NCI-H2107 treated with DMSO at 0.1 percent for 48 hours (cell line): ENCODE measurements around the gene NUDCD3.

Experiments used
- DNase-seq: peaks from one replicate; lab custom pipeline; 2025; ENCODE audit not compliant: unreplicated experiment; lab: John Stamatoyannopoulos, UW

The NUDCD3 gene

DNA sequence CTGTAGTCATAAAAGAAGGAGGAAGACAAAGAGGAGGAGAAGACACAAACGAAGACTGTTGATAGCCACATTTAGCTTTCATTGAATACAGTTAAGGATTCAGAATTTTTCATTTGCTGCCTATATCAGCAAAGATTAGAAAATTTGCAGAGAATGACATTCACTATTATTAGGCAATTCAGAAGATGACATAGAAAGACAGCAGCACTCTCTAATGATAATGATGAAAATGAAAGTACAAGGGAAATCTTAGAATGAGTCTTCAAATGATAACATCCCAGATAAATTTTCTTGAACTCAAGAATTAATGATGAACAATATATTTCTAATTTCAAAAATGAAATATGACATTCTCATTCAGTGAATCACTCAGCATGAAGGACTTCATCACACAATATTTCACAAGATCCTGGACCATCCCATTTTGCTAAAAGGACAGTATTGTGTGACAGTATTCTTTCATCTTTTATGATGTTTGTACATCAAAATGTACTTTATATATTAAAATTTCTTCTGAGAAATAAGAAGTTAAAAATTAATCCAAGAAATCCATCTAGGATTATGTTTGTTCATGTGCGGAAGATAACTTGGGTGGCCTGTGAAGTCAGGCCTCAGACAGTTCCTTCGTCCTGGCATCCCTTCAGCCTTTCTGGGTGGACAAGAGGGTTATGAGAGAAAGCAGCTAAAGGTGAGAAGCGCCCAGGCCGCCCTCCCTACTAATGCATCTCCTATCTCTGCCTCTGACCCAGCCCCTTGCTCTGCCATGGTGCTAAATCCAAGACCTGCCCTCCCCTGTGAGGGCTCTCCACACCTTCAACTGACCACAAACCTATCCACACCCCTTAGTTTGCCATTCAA, 117.7 kb downstream of the NUDCD3 start:
- no peak for DNase-seq

DNA sequence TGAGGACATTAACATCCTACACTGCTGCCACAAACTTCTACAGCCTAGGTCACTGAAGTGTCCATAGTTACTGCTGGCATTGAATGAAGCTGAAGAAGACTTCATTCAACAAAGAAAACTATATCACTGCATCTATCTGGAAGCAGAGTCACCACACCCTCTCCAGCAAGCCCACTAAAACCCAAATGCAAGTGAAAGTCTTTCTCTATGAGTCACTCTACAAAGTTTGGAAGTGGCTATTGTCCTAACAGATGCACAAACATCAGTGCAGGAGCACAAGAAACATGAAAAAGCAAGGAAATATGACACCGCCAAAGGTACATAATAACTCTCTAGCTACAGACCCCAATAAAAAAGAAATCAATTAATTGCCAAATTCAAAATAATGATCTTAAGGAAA, 121.6 kb downstream of the NUDCD3 start:
- DNase-seq, result no peak

DNA sequence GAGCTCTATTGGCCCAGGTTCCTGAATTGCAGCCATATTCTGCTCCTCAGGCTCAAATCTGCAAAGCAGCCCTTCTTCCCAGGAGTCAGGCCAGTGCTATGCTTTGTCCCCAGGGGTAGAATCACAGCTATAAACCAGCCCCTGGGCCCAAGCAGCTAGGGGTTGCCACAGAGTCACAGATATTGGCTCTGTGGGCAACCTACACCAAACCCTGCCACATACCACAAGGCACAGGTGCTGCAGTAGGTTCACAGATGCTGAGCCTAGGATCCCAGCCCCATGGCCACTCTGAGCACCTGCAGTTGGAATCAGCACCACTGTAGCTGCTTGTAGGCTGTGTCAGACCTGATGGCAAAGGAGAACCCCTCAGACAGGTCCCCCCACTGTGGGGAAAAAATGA, 122.0 kb downstream of the NUDCD3 start:
- no peak for DNase-seq

DNA sequence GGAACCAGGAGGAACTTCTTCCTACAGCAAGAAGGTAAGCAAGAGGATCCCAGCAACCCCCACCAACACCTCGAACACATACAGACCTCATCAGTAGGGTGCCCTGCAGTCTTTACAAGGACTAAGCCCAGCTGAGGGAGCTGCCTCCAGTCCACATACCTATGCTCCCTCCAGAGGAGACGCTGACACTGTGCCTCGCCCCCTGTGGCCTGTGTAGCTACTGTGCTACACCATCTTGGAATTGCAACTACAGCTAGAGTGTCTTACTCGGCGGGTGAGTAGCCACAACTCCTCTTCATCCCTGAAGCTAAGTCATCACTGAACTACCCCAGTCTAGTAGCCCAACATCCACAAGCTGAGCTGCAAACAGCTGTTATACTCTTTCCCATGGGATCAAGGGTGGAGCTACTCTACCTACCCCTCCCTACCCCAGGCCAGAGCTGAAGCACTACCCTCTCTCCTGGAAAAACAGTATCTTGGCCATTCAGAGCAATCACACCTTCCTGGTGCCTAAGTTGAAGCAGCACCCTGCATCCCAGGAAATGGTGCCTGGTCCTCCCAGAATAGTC, 122.9 kb downstream of the NUDCD3 start:
- no peak for DNase-seq

DNA sequence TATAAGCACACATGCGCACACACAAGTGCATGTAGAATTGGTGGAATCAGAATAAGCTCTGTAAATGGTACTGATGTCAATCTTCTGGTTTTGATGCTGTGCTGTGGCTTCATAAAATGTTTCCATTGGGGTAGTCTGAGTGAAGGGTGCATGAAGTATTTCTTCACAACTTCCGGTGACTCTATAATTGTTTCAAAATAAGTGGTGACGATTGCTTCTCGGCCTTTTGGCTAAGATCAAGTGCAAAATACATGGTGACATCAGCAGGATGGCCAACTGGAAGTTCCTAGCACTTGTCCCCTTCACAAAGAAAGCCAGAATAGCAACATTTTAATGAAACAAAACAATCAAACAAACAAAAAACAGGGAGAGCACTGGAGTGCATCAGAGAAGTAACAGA, 123.5 kb downstream of the NUDCD3 start:
- no peak for DNase-seq

DNA sequence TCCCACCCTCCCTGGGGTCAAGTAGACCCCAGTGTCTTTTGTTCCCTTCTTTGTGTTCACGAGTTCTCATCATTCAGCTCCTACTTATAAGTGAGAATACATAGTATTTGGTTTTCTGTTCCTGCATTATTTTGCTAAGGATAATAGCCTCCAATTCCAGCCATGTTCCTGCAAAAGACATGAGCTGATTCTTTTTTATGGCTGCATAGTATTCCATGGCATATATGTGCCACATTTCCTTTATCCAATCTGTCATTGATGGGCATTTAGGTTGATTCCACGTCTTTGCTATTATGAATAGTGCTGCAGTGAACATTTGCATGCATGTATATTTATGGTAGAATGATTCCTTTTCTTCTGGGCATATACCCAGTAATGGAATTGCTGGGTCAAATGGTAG, 136.8 kb downstream of the NUDCD3 start:
- no peak for DNase-seq

DNA sequence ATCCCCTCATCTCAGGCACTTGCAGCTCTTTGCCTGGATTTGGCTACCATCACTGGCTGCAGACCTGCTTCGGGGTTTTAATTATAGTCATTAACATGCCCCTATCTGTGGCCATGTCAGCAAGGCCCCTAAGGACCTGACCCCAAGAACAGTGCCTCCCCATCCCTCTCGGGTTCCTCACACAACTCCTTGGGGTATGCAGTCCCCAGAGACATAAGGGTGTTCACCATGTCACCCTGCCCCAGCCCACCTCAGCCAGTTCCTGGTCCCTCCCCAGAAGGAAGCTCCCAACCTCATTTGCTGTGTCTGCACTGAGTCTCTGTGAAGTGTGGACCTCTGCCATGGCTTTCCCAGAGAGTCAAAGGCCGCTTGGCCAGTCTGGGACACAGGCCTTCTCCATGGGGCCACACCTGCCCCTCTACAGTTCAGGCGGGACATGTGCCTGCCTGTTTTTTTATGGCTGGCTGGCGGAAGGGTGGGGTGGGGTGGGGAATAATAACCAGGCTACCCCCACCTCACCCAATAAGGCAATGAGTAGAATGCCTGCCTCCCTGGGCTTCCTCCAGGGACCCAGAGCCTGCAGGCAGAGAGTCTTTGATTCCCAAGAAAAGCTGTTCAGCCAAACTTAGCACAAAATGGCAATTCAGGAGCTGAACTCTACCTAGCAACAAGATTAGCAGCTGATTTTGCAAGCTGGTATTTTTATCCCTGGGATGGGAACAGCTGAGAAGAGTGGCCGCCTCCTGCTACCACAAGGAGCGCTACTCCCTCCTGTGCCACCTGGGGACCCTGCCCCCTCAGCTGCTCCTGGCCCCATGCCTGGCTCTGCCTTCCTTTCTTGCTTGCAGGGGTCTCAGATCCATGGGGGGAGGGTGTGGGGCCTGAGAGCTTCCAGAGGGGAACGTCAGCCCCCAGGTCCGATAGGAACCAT, 141.3 kb downstream of the NUDCD3 start:
- DNase-seq, result no peak

DNA sequence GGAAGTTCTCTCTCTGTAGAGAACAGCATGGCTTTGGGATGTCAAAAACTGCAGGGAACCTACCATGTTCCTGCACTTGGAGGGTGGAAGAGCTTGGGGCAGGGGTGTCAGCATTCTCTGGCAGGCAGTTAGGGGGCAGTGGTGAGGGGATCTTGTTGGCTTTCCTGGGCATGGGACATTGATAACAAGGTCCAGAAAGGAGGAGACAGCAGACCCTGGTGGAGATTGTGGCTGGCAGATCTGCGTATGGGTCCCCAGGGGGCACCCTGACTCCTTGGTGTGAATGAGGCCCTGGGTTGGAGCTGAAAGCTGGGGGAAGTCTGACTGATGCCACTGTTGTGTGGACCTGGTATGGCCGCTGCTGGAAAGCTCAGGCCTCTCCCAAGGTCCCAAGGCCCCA, 142.2 kb downstream of the NUDCD3 start:
- no peak for DNase-seq

DNA sequence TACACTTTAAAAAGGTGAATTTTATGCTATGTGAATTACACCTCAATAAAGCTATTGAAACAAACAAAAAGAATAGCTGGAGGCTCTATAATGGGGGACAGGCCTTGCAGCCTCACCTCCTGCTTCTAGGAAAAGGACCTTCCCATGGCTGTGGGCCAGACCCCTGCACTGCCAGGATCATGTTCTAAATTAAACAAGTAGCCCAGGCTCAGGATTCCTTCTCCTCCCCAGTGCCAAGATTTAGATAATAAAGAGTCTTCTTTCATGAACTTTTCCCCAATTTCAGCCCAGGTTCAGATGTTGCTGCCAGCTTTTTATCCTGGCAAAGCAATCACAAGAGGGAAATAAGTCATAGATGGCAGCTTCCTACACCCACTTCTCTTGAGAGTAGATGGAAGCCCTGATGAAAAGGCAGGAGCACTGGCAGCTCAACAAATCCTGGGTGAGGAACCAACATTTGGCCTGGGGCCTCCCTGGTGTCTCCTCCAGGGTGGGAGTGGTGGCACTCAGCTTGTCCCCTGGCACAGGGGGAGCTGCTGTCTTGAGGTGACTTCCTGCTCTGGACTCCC, 142.8 kb downstream of the NUDCD3 start:
- DNase-seq, result no peak

DNA sequence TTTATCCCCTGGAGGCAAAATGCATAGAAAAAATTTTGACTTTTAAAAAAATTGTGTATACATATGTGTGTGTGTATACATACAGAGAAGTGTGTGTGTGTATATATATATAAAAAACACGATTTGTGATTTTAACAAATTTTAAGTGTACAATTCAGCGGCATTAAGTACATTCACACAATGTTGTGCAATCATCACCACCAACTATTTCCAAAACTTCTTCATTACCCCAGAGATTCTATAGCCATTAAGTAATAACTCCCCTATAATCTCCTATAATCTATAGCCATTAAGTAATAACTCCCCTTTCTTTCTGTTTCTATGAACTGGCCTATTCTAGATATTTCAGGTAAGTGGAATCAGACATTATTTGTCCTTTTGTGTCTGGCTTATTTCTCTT, 144.4 kb downstream of the NUDCD3 start:
- no peak for DNase-seq

DNA sequence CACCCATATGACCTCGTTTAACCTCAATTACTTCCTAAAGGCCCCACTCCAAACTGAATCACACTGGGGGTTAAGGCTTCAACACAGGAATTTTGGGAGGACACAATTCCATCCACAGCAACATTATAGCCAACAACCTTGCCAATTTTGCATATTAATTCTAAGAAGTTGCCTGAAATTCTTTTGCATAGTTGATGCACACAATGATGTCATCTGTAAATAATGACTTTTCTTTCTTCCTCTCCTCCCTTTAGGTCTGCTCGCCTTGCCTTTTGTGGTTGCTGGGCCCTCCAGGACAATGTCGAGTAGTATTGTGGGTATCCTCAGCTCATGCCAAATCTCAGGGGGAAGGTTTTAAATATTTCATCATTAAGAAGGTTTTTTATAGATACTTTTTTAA, 149.1 kb downstream of the NUDCD3 start:
- no peak for DNase-seq

DNA sequence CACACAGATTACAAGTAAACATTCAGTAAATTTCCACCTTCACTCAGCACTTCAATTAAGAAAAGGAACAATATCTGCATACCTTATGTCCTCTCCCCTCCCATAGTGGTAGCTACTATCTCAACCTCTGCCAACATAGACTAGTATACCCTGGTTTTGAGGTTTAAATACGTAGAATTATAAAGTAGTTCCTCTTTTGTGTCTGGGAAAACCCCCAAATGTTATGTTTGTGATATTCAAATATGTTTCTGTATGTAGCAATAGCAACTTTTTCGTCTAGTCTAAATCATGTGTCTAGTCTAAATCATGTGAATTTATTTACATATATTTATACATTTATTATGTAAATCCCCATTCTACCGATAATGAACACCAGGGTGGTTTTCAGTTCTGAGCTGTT, 151.9 kb downstream of the NUDCD3 start:
- DNase-seq, result no peak

DNA sequence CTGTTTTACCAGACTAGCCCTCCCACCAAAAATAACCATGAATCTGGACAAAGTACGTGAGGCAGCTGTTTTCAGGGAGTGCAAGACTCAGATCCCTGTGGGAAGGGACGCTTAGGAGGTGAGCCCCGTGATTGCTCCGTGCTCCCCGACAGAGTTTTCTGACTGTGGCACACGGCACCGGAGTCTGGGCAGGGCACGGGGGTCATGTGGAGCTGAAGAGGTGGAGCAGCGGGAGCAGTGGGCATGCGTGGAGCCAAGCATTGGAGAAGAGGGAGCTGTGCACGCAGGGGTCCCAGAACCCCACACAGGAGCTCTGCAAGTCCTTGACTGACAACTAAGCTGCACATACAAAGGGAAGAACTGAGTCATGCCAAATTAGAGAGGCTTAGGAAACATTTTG, 154.0 kb downstream of the NUDCD3 start:
- no peak for DNase-seq

DNA sequence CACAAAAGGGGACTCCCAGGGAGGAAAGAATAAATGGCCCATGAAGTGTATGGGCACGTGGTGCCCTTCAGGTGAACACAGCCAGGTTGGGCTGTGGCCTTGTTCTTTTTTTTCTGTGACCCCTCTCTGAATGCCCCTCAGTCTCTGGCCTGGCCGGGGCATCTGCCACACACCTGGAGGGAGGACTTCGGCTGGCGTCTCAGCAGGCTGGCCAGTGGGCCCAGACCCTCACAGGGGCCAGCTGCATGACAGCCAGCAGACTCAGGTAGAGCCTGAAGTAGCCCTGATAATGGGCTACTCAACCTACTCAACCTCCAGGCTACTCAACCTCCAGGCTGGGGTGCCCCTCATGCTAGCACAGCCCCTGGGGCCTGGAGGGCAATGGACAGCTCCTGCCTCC, 155.3 kb downstream of the NUDCD3 start:
- DNase-seq, result no peak

DNA sequence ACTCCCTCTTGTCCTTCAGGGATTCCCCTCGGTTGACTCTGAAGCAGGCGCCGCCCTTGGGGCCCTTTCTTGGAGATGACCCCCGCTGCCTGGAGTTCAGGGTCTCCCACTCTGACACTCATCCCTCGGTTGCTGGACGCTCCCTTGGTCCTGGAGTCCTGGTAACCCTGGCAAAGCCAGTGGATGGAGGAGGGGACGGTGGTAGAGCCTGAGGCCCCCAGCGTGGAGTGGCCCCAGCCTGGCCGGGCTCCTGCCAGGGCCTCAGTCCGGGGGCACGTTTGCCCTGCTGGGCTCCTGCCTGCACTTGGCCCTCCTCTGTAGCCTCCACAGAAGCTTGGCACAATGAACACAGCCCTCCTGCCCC, 155.7 kb downstream of the NUDCD3 start:
- DNase-seq, result no peak

DNA sequence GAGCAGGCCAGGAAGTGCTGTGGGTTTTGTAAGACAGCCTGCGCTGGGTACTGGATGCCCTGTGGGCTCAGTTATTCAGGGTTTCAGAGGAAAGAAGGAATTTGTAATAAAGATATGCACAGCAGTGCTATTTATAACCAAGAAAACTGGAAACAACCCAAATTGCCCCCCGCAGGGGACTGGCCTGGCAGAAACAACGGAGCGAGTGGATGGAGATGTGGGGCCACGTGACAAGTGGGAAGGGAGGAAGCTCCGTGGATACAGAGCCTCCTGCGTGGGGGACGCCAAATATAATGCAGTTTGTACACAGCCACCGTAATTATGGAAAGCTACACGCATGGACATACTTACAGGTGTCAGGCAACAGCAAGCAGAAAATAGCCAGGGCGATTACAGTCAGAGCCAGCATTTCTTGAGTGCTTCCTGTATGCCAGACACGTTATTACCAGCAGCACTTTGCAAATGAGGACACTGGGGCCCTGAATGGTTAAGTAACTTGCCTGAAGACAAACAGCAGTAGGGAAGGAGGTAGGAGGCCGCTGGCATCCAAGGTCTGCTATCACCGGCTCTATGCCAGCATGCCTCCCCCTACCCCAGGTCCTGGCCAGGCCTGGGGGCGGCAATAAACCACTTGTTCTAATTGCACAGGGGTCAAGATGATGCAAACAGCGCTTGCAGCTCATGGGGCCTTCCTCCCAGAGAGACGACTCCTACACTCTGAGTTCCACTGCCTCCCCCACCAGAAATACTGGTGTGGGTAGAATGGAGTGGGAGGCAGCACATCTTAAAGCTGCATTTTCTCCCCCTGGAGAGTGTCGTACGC, 156.3 kb downstream of the NUDCD3 start:
- no peak for DNase-seq

DNA sequence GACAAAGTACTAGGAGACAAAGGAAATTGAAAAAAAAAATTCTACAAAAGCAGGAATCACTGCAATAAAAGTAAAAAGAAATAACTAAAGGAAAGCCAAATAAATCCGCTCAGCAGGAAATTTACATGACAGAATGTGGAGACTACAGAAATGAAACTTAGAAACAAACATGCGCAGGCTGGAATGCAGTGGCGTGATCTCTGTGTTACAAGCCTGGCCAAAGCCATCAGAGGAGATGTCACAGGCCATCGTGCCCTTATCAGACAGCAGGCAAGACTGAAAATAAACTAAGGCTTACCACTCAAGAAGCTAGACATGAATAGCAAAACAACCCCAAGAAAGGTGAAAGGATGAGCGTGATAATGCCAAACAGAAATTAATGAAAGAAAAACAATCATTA, 158.8 kb downstream of the NUDCD3 start:
- DNase-seq, result no peak

DNA sequence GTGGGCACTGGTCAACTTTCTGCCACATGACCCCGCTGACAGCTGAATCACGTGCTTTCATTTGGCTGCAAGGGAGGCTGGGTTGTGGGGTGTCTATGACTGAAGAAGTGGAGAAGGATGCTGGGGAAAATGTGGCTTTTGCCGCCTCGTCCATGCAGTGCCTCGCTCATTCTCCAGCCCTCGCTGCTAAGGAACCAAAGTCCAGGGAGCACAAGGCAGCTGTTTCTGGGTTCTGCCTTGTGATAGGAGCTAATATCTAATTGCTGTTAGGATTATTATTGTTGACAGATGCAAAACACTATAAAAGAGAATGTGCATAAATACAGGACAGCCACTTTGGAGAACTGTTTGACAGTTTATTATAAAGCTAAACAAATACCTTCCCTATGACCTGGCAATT, 160.1 kb downstream of the NUDCD3 start:
- DNase-seq, result no peak

DNA sequence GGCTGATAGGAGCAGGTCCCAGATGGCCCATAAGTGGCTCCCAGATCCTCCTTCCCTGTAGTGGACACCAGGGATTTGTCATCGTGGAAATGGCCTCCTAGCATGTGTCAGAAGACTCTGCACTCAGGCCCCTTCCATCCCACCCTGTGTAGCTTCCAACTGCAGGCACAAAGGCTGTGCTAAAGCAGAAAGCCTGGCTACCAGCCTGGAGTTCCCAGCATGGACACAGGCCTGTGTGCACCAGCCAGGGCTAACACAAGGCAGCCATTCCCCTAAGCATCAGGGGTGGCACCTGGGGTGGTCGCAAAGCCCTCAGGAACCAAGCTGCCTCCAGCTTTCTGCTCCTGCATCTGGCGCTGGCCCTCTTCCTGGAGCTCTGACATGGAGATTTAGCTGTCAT, 160.6 kb downstream of the NUDCD3 start:
- DNase-seq, result no peak
